ENCODE measurements around the gene POLK. TPM values are rescaled to one million over a fixed set of nuclear protein-coding genes. Genes with fewer than 3 reads are reported as not detected.
"Not testable (repeated sequence)": the region's sequence is repeated elsewhere in the genome, so short reads cannot be mapped to it uniquely, and the experiment has no call there.

Gene POLK
- total and polyA plus RNA-seq, 9 donors: 14.6 to 35.0 (median 20.4) TPM

- no peaks in the 10 kb centered on the region for H3K9me3 ChIP-seq (replicated peaks; ENCODE audit: control insufficient read depth, low read depth, low read length)
- H3K36me3 ChIP-seq (ENCODE audit: control insufficient read depth, insufficient read depth, low read length): peaks cover 10% of the 10 kb centered on the region
- H3K4me3 ChIP-seq (ENCODE audit: low read length): no peak overlapping the region
- no peaks in the 10 kb centered on the region for H3K4me1 ChIP-seq (ENCODE audit: control insufficient read depth, insufficient read depth, low read length)
- H3K27me3 ChIP-seq (ENCODE audit: control insufficient read depth, insufficient read depth, low read length): no peaks in the 10 kb centered on the region
- no CpG with 5 or more reads among the region's 3 CpGs for WGBS (ENCODE audit: insufficient coverage)
- no peak overlapping the region for H3K27ac ChIP-seq (ENCODE audit: low read length)
- peak; percentile 33 for DNase-seq
Observed at GRCh38 chr5:75588666-75589065, 77.0 kb downstream of the POLK start.

- no peak overlapping the region for H3K4me3 ChIP-seq (ENCODE audit: low read length)
- no peak overlapping the region for H3K27ac ChIP-seq (ENCODE audit: low read length)
- H3K4me1 ChIP-seq (ENCODE audit: control insufficient read depth, insufficient read depth, low read length): no peaks in the 10 kb centered on the region
- H3K27me3 ChIP-seq (ENCODE audit: control insufficient read depth, insufficient read depth, low read length): no peaks in the 10 kb centered on the region
- DNase-seq: no peak
- no peaks in the 10 kb centered on the region for H3K9me3 ChIP-seq (replicated peaks; ENCODE audit: control insufficient read depth, low read depth, low read length)
- H3K36me3 ChIP-seq (ENCODE audit: control insufficient read depth, insufficient read depth, low read length): peaks cover 14% of the 10 kb centered on the region
Observed at GRCh38 chr5:75600535-75600934, 88.8 kb downstream of the POLK start.

DNA sequence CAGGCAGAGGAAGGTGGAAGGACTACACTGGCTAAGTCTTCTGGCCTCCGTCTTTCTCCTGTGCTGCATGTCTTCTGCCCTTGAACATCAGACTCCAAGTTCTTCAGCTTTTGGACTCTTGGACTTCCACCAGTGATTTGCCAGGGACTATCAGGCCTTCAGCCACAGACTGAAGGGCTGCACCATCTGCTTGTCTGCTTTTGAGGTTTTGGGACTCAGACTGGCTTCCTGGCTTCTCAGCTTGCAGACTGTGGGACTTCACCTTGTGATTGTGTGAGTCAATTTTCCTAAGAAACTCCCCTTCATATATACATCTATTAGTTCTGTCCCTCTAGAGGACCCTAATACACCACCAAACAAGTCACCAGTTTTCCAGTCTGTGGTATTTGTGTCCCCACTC, 89.9 kb downstream of the POLK start:
- Histone ChIP-seq H3K27ac (ENCODE audit: low read length) (no peak overlapping the region), H3K4me1 (ENCODE audit: control insufficient read depth, insufficient read depth, low read length) (no peaks in the 10 kb centered on the region), H3K9me3 (replicated peaks; ENCODE audit: control insufficient read depth, low read depth, low read length) (no peaks in the 10 kb centered on the region), H3K27me3 (ENCODE audit: control insufficient read depth, insufficient read depth, low read length) (no peaks in the 10 kb centered on the region), H3K4me3 (ENCODE audit: low read length) (no peak overlapping the region), H3K36me3 (ENCODE audit: control insufficient read depth, insufficient read depth, low read length) (peaks cover 14% of the 10 kb centered on the region)
- WGBS (ENCODE audit: insufficient coverage): 100% methylated on average over 1 of the region's 1 CpG
- DNase-seq: no peak

GRCh38 chr5:75601996-75602395, 90.3 kb downstream of the POLK start:
- Histone ChIP-seq H3K27ac (ENCODE audit: low read length) (no peak overlapping the region), H3K27me3 (ENCODE audit: control insufficient read depth, insufficient read depth, low read length) (no peaks in the 10 kb centered on the region), H3K4me3 (ENCODE audit: low read length) (no peak overlapping the region), H3K36me3 (ENCODE audit: control insufficient read depth, insufficient read depth, low read length) (peaks cover 14% of the 10 kb centered on the region), H3K9me3 (replicated peaks; ENCODE audit: control insufficient read depth, low read depth, low read length) (no peaks in the 10 kb centered on the region), H3K4me1 (ENCODE audit: control insufficient read depth, insufficient read depth, low read length) (no peaks in the 10 kb centered on the region)
- DNase-seq: no peak
- 92% methylated on average over 3 of the region's 3 CpGs for WGBS (ENCODE audit: insufficient coverage)

GRCh38 chr5:75603371-75603770, 91.7 kb downstream of the POLK start:
- Histone ChIP-seq H3K9me3 (replicated peaks; ENCODE audit: control insufficient read depth, low read depth, low read length) (no peaks in the 10 kb centered on the region), H3K36me3 (ENCODE audit: control insufficient read depth, insufficient read depth, low read length) (peaks cover 14% of the 10 kb centered on the region), H3K4me3 (ENCODE audit: low read length) (no peak overlapping the region), H3K27me3 (ENCODE audit: control insufficient read depth, insufficient read depth, low read length) (no peaks in the 10 kb centered on the region), H3K4me1 (ENCODE audit: control insufficient read depth, insufficient read depth, low read length) (no peaks in the 10 kb centered on the region), H3K27ac (ENCODE audit: low read length) (no peak overlapping the region)
- DNase-seq: peak; percentile 65

GRCh38 chr5:75603821-75604220, 92.1 kb downstream of the POLK start:
- H3K36me3 ChIP-seq (ENCODE audit: control insufficient read depth, insufficient read depth, low read length): peaks cover 14% of the 10 kb centered on the region
- no peaks in the 10 kb centered on the region for H3K27me3 ChIP-seq (ENCODE audit: control insufficient read depth, insufficient read depth, low read length)
- whole genome bisulfite sequencing (ENCODE audit: insufficient coverage): no CpG with 5 or more reads among the region's 2 CpGs
- no peaks in the 10 kb centered on the region for H3K9me3 ChIP-seq (replicated peaks; ENCODE audit: control insufficient read depth, low read depth, low read length)
- no peak overlapping the region for H3K4me3 ChIP-seq (ENCODE audit: low read length)
- no peaks in the 10 kb centered on the region for H3K4me1 ChIP-seq (ENCODE audit: control insufficient read depth, insufficient read depth, low read length)
- DNase-seq: no peak
- no peak overlapping the region for H3K27ac ChIP-seq (ENCODE audit: low read length)

DNA sequence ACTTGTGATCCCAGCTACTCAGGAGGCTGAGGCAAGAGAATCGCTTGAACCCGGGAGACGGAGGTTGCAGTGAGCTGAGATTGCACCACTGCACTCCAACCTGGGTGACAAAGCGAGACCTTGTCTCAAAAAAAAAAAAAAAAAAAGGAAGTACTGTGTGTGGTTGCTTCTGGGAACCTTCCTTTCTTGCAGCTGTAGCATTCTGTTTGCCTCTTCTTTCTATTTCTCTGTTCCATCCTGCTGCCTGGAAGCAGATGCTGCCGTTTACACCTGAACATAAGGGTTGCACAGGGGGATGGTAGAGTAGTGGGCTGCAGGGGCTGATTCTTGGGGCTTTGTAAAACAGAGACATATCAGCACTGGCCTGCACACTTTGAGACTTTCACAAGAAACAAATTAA, 95.7 kb downstream of the POLK start:
- not testable (repeated sequence) for DNase-seq; H3K4me3 ChIP-seq (ENCODE audit: low read length); H3K27ac ChIP-seq (ENCODE audit: low read length); H3K4me1 ChIP-seq (ENCODE audit: control insufficient read depth, insufficient read depth, low read length); H3K27me3 ChIP-seq (ENCODE audit: control insufficient read depth, insufficient read depth, low read length); H3K9me3 ChIP-seq (replicated peaks; ENCODE audit: control insufficient read depth, low read depth, low read length); H3K36me3 ChIP-seq (ENCODE audit: control insufficient read depth, insufficient read depth, low read length)
- WGBS (ENCODE audit: insufficient coverage): 95% methylated on average over 4 of the region's 5 CpGs

DNA sequence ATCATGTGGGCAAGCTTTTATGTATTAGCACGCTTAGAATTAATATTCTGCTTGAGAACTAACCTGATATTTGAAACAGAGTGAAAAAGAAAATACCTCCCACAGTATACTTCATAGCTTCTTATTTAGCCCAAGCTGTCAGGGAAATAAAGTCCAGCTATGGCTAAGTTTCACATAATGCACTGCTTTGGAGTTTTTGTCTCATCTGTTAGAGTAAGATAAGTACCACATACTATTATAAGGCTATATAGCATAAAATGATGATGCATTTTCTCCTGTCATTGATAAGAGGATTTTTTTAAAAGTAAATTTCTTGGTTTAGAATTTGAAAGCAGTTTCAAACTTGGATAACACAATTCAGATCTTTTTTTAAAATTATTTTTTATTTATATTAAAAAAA, 97.2 kb downstream of the POLK start:
- Histone ChIP-seq H3K27me3 (ENCODE audit: control insufficient read depth, insufficient read depth, low read length) (no peaks in the 10 kb centered on the region), H3K4me1 (ENCODE audit: control insufficient read depth, insufficient read depth, low read length) (peaks cover 5% of the 10 kb centered on the region), H3K4me3 (ENCODE audit: low read length) (no peak overlapping the region), H3K36me3 (ENCODE audit: control insufficient read depth, insufficient read depth, low read length) (no peaks in the 10 kb centered on the region), H3K9me3 (replicated peaks; ENCODE audit: control insufficient read depth, low read depth, low read length) (no peaks in the 10 kb centered on the region), H3K27ac (ENCODE audit: low read length) (no peak overlapping the region)
- DNase-seq: no peak
- no CpG with 5 or more reads among the region's 1 CpG for WGBS (ENCODE audit: insufficient coverage)

DNA sequence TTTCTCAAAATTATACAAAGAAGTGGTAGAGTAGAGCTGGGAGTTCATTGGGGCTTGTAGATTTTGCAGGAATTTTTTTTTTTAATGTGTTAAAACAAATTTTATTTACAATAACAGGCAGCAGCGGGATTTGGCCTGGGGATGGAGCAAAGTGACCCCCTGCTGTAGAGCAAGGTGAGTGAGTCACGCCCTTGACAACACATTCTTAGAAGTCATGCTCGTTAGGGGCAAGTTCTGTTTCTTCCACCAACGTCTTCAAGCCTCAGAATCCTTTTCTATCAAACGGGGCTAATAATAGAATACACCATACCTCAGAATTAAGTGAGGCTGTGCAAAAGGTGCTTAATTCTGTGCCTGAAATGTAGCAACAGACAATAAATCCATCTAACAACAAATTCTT, 98.5 kb downstream of the POLK start:
- WGBS (ENCODE audit: insufficient coverage): no CpG with 5 or more reads among the region's 5 CpGs
- H3K4me3 ChIP-seq (ENCODE audit: low read length): no peak overlapping the region
- DNase-seq: no peak
- H3K4me1 ChIP-seq (ENCODE audit: control insufficient read depth, insufficient read depth, low read length): peaks cover 5% of the 10 kb centered on the region
- H3K27me3 ChIP-seq (ENCODE audit: control insufficient read depth, insufficient read depth, low read length): no peaks in the 10 kb centered on the region
- H3K27ac ChIP-seq (ENCODE audit: low read length): no peak overlapping the region
- no peaks in the 10 kb centered on the region for H3K36me3 ChIP-seq (ENCODE audit: control insufficient read depth, insufficient read depth, low read length)
- no peaks in the 10 kb centered on the region for H3K9me3 ChIP-seq (replicated peaks; ENCODE audit: control insufficient read depth, low read depth, low read length)

GRCh38 chr5:75610859-75611310, 99.2 kb downstream of the POLK start:
- WGBS (ENCODE audit: insufficient coverage): 0% methylated on average over 3 of the region's 11 CpGs
- not testable (repeated sequence) for DNase-seq; H3K27me3 ChIP-seq (ENCODE audit: control insufficient read depth, insufficient read depth, low read length); H3K27ac ChIP-seq (ENCODE audit: low read length); H3K4me1 ChIP-seq (ENCODE audit: control insufficient read depth, insufficient read depth, low read length); H3K36me3 ChIP-seq (ENCODE audit: control insufficient read depth, insufficient read depth, low read length); H3K9me3 ChIP-seq (replicated peaks; ENCODE audit: control insufficient read depth, low read depth, low read length)
- H3K4me3 ChIP-seq (ENCODE audit: low read length): peak overlapping the region; percentile 54
